Mononuclear cell (primary cell): Measurements from ENCODE around the gene PHACTR1. TPM values are rescaled to one million over a fixed set of nuclear protein-coding genes. Genes with fewer than 3 reads are reported as not detected.

Experiments
- H3K27me3 ChIP-seq: 2 replicates; pipeline ENCODE4 v1.6.0; 2011; ENCODE audit warnings: low read length, control low read depth; ENCODE audit not compliant: insufficient read depth
- H3K4me1 ChIP-seq: 2 replicates; pipeline ENCODE4 v1.5.1; 2011; ENCODE audit warnings: mild to moderate bottlenecking, low read length, control low read depth; ENCODE audit not compliant: insufficient read depth
- H3K4me3 ChIP-seq: 2 replicates; pipeline ENCODE4 v1.5.1; 2011; ENCODE audit warnings: mild to moderate bottlenecking, low read length, moderate library complexity
- H3K9me3 ChIP-seq: 2 replicates; pipeline ENCODE4 v1.5.1; 2011; ENCODE audit warnings: low read depth, mild to moderate bottlenecking, control low read depth, low read length
- total RNA-seq: library from RNA; depleted of rRNA; stranded (reverse); fragments of >200 nt; gene quantifications from one replicate; pipeline ENCODE4 v1.2.3, GENCODE V29; 2012

PHACTR1 gene
- total RNA-seq, 1 donor = 81.6 TPM

DNA sequence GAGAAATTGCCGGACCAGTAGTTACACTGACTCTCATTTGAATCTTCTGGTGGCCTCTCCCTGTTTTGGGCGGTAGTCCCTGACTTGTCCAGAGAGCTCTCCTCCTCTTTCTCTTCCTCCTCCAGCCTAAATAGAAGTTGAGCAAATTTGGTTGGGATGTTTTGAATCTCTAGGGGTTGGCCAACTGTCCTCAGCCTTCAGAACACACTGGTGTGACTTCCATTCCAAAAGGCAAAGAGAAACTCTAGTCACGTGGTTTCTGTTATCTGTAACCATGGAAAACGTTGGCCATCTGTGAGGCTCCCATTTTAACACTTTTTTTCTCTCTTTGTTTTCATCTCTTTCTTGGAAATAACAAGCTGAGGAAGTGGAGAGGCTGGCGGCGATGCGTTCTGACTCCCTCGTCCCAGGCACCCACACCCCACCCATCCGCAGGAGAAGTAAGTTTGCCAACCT is 336.5 kb downstream of the PHACTR1 start:
- no peak overlapping the region for H3K4me3 ChIP-seq
- H3K4me1 ChIP-seq = no peaks in the 10 kb centered on the region
- H3K27me3 ChIP-seq = no peaks in the 10 kb centered on the region
- H3K9me3 ChIP-seq = no peaks in the 10 kb centered on the region

DNA sequence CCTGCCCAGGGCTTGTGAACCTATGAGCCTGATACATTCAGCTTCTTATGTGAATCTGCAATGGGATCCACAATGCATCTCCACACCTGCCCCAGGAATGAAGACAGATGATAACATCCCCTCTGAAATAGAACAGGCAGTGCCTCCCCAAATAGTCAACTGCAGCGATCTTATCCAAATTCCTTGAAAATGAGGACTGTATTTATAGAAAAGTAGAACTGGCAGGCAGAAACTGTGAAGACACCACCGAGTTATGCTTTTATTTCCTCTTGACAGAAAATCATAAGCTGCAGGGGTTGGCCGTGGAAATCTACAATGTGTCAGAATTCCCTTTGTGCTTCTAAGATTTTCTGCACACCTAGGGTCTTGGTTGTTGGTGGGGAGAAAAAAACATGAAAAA is 341.5 kb downstream of the PHACTR1 start:
- H3K4me1 ChIP-seq = no peaks in the 10 kb centered on the region
- no peaks in the 10 kb centered on the region for H3K9me3 ChIP-seq
- no peaks in the 10 kb centered on the region for H3K27me3 ChIP-seq
- H3K4me3 ChIP-seq = no peak overlapping the region

DNA sequence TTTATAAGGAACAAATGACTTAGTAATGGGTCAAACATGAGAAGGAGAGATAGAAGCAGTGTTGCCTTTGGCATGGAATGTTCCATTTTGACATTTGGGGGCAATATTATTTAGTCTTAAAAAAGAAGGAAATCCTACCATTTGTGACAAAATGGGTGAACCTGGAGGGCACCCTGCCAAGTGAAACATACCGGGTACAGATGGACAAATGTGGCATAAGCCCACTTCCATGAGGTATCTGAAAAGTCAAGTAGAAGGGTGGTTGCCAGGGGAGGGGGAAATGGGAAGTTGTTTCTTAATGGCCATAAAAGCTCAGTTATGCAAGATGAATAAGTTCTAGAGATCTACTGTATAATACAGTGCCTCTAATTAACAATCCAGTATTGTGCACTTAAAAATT is 342.5 kb downstream of the PHACTR1 start:
- Histone ChIP-seq H3K4me1 (no peaks in the 10 kb centered on the region), H3K27me3 (no peaks in the 10 kb centered on the region), H3K4me3 (no peak overlapping the region), H3K9me3 (no peaks in the 10 kb centered on the region)

DNA sequence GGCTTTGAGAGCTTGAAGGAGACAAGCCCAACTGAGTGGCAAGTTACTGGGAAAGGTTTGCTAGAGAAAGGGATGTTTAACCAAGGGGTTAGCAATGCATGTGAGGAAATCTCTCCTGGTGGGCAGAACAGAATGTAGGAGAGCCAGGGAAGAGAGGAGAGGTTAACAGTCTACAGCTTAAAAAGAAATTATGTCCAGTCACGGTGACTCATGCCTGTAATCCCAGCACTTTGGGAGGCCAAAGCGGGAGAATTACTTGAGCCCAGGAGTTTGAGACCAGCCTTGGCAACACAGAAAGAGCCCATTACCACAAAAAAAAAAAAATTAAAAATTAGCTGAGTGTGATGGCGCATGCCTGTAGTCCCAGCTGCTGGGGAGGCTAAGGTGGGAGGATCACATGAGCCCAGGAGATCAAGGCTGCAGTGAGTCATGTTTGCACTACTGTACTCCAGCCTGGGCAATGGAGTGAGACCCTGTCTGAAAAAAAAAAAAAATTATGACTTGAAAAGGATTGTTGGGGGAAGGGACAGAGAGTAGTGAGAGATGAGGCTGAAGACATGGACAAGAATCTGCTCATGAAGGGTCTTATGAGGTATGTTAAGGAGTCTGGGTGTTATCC is 346.8 kb downstream of the PHACTR1 start:
- Histone ChIP-seq H3K27me3 (no peaks in the 10 kb centered on the region), H3K4me1 (no peaks in the 10 kb centered on the region), H3K9me3 (no peaks in the 10 kb centered on the region), H3K4me3 (no peak overlapping the region)

DNA sequence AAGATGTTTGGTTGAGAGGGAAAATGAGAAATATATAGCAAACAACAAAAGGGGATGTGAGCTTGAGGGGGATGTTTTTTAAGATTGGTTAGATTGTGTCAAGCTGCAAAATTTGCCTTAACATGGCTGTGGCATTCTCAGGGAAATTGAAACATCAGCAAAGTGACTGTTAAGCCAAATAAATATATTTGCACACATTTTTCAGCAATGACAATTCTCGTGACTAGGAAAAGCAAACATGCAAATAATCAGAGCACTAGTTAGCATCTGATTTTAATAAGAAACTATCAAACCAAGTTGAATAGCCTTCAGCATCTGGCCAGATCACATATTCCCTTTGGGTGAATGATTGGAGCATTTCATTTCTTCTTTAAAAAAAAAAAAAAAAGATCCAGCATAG is 349.0 kb downstream of the PHACTR1 start:
- Histone ChIP-seq H3K27me3 (no peaks in the 10 kb centered on the region), H3K4me3 (no peak overlapping the region)

DNA sequence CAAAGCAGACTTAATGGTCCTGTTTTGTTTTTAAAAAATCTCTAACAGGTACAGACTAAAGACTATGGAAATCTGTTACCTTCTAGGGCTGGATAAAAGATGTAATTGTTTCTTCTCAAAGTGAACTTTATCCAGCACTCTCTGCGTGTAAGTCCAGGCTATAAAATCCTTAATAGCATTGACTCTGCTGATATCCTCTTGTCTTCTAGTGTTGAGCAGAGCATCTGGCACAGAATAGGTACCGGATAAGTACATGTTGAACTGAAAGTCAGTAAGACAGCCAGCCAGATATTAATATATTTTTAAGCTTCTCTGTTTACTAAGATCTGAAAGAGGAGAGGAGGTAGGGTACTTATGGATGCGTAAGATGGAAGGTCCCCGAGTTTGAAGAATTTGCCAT is 349.5 kb downstream of the PHACTR1 start:
- H3K4me1 ChIP-seq = no peaks in the 10 kb centered on the region
- H3K27me3 ChIP-seq = no peaks in the 10 kb centered on the region
- H3K9me3 ChIP-seq = no peaks in the 10 kb centered on the region
- H3K4me3 ChIP-seq = no peak overlapping the region

More for the DNA sequence above, 349.0 kb downstream of the PHACTR1 start:
- Histone ChIP-seq H3K9me3 (no peaks in the 10 kb centered on the region), H3K4me1 (no peaks in the 10 kb centered on the region)

DNA sequence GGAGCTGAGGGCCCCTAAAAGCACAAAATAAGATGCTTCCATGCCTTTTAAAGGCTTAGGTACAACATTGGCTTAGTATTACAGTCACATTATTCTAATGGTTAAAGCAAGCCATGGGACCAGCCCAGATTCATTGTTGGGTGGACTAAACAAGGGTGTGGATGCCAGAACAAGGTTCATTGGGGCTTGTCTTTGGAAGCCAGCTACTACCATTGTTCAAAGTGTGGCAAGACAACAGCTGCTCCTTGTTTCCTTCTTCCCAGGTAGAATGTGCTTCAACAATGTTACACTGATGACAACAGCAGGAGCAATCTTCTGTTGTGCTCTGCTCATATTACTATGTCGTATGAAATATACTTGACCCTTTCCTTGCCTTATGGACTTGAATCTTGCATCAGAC is 350.3 kb downstream of the PHACTR1 start:
- Histone ChIP-seq H3K27me3 (no peaks in the 10 kb centered on the region), H3K4me3 (no peak overlapping the region), H3K4me1 (no peaks in the 10 kb centered on the region), H3K9me3 (no peaks in the 10 kb centered on the region)

DNA sequence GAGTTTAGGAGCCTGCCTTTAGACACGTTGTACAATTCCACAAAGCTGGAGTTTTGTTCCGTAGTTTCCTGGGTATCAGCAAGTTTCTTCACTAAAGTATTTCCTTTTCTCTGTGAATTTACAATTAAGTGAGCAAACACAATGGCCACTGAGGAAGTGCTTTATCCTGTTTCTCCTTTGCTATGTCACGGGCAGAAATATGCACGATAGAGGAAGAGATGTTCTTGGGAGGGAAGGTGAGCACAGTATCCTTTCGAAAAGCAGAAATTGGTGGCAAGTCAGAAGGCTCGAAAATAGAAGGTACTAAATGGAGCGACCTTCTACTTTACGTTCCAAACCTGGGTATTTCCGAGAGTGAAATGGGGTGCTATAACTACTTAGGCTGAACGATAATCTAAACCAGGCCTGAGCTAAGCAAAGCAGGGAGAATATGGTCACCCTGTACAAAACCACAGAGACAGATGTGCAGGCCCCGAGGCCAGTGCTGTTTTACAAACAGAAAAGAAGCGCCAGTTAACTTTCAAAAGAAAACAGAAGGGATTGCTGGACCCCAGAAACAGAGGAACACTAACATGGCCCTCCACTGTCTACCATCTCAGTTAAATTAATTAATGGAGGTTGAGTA is 352.1 kb downstream of the PHACTR1 start:
- no peaks in the 10 kb centered on the region for H3K4me1 ChIP-seq
- no peaks in the 10 kb centered on the region for H3K9me3 ChIP-seq
- H3K27me3 ChIP-seq = no peaks in the 10 kb centered on the region
- H3K4me3 ChIP-seq = no peak overlapping the region

DNA sequence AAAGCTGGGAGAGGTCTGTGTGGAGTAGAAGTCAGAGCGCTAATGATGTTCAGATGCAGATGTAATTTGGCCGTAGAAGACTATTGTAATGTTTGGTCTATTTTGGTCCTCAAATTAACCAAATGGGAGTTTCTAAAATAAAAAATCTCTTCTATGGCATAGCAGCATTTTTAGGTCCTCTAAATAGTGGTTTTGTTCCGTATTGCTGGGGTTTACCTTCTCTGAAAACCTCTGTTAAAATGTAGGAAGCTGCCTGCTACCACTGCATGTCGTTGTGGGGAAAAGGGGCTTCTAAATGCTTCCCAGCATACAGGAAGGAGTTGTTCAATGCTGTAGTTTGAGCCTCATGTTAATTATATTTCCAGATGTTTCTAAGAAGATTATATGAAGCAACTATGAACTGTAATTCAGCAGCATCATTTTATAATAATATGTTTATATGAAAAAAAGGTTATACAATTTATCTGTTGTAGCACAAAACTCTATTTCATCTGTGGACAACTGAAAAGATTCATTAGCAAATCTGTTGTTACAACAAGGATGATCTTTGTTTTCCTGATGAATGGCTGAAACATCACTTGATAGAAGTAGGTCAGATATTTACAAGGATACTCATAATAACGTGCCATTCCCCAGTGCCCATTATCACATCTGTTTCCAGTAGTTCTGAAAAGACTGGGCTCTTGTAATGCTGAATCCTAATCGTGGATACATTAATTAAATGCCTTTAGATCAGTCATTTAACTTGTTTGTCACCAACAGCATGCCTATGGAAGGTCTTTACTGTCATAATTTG is 355.2 kb downstream of the PHACTR1 start:
- Histone ChIP-seq H3K27me3 (no peaks in the 10 kb centered on the region), H3K4me3 (no peak overlapping the region)

DNA sequence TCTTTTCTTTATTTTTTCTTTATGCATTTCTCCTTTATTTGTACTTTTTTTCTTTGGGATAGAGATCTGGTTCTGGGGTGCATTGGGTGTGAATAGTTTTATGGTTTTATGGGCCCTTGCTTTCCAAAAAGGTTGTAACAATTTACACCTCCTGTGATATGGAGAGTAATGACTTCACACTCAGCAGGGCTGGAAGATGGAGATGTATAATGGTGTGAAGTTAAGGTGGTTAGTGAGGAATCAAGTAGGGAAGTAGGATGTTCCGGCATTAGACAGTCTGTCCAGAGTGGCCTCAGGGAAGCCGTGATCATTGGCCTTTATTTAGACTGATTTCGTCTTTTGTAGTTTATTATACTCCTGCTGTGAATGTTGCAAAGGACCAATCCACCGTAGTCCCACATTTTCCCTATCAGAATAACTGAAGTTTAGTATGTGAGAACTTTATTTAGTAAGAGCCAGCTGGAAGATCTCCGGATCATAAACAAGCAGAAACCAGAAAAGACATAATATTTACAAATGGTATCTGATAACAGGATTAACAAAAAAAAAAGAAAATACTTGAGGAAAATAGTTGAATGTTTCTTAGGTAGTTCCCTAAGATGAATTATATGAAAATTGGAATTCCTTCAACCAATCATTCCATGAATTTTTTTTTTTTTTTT is 356.2 kb downstream of the PHACTR1 start:
- Histone ChIP-seq H3K4me3 (no peak overlapping the region), H3K9me3 (no peaks in the 10 kb centered on the region), H3K4me1 (peaks cover 3% of the 10 kb centered on the region), H3K27me3 (no peaks in the 10 kb centered on the region)

More for the DNA sequence above, 355.2 kb downstream of the PHACTR1 start:
- H3K4me1 ChIP-seq = peaks cover 3% of the 10 kb centered on the region
- H3K9me3 ChIP-seq = no peaks in the 10 kb centered on the region

DNA sequence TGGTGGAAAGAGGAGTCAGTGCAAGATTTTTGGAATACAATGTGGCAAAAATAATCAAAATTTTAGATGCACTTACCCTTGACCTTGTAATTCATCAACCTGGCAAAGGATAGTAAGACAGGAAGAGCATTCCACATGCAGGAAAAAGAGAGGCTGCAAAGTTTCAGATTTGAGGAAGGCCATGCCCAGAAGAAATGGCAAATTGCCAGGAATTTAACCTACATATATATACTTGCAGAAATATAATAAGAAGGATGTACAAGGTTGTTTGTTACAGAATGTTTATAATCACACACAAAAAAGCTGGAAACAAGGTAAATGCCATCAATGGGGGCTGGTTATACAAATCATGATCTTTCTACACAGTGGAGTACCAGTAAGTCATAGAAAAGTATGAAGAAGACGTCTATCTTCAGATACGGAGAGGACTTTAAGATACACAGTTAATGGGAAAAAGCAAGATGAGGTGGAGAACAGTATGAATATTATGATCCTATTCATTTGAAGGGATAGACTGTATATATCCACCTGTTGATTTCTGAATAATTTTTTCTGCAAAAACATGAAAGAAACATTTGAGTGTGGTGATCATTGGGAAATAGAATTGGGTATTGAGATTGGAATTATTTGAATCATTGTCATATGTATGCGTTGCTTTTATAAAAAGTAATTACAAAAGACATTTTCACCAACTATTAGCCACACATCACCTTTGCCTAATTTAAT is 358.0 kb downstream of the PHACTR1 start:
- H3K9me3 ChIP-seq = no peaks in the 10 kb centered on the region
- no peaks in the 10 kb centered on the region for H3K27me3 ChIP-seq
- peaks cover 3% of the 10 kb centered on the region for H3K4me1 ChIP-seq
- H3K4me3 ChIP-seq = no peak overlapping the region

DNA sequence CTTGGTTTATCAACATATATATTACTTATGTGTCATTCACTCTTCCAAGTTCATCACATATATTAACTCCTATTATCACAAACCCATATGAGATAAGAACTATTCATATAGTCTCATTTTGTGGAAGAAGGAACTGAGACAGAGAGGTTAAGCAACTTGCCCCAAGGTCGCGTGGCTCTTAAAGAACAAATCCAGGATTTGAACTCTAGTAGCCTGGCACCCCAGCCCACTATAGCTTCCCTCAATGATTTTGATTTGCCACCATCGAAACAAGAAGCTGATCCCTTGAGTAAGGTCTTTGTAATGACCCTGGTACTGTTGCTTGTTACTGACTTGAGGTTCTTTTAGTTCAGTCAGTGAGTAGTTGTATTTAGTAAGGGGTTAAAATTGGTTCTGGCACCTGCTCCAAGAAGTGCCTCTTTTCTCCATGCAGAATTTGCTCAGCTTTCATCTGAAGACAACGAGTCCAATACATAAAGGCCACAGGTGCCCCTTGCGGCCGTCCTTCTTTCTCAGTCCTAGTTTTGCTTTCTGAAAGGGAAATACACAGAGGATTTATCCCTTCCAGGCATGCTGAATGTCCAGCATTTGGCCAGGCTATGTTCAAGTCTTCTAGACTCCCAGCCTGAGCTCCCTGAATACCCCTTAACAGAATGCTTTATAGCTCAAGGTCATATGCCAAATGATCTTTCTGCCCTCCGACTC is 358.7 kb downstream of the PHACTR1 start:
- Histone ChIP-seq H3K4me1 (peaks cover 3% of the 10 kb centered on the region), H3K4me3 (no peak overlapping the region), H3K27me3 (no peaks in the 10 kb centered on the region), H3K9me3 (no peaks in the 10 kb centered on the region)

DNA sequence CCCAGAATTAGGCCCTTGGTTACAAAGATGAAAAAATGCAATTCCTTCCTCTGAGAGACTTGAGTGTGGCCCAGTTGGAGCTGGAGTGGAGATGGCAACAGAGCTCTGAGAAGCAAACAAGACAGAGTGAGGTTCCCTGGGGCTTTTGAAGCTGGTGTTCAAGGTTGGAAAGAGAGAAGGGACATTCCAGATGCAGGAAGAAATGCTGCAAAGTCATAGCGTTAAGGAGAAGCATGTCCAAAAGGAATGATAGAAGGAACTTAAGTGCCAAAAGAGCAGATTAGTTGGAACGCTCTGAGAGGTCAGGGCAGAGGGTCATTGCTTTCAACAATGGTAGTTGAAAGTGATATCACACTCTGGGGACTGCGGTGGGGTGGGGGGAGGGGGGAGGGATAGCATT is 360.0 kb downstream of the PHACTR1 start:
- Histone ChIP-seq H3K4me3 (no peak overlapping the region), H3K27me3 (no peaks in the 10 kb centered on the region), H3K4me1 (peaks cover 3% of the 10 kb centered on the region), H3K9me3 (no peaks in the 10 kb centered on the region)

DNA sequence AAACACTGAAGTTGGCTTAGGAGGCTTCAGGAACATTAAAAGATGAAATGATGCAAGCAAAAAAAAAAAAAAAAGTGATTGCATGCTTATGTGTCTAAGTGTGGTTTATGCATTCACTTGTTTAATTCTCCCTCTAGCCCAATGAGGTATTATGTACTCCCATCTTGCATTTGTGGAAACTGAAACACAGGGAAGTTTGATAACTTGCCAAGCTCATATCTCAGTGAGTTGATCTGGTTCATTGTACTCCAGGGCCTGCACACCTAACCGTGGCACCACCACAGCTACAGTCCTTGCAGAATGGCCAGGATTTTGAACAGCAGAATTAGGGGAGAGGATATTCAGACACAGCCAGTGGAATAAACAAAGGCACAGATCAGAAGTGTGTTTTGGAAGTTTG is 360.6 kb downstream of the PHACTR1 start:
- Histone ChIP-seq H3K27me3 (no peaks in the 10 kb centered on the region), H3K9me3 (no peaks in the 10 kb centered on the region), H3K4me3 (no peak overlapping the region), H3K4me1 (peaks cover 3% of the 10 kb centered on the region)
